HG02588 (cell line): ENCODE measurements around the gene TIMM21.

Source experiments
- ATAC-seq: cut with Tn5 transposase; IDR thresholded peaks from one replicate; pipeline ENCODE4 v1.9.1; 2021; ENCODE audit warnings: mild to moderate bottlenecking, moderate library complexity; ENCODE audit not compliant: unreplicated experiment

TIMM21 gene

GRCh38 chr18:74147779-74148542 is at the start of gene TIMM21, which contains the start of gene FBXO15:
Gene TIMM21 (plus strand): TSS chr18:74148523. CDS start chr18:74148809, 286 bp downstream.
Gene FBXO15 (minus strand): TSS chr18:74147834. CDS start chr18:74147785, 49 bp downstream.
- peak; percentile 89 for ATAC-seq

GRCh38 chr18:74108460-74108859 is 39.9 kb upstream of the TIMM21 start:
- ATAC-seq, result no peak

GRCh38 chr18:74110149-74110548 is 38.2 kb upstream of the TIMM21 start:
- no peak for ATAC-seq

- ATAC-seq, result no peak
Measured at GRCh38 chr18:74110976-74111375, 37.3 kb upstream of the TIMM21 start.

- ATAC-seq, result no peak
Measured at GRCh38 chr18:74113711-74114110, 34.6 kb upstream of the TIMM21 start.

GRCh38 chr18:74114116-74114515 is 34.2 kb upstream of the TIMM21 start:
- no peak for ATAC-seq

- ATAC-seq, result no peak
Measured at GRCh38 chr18:74115046-74115445, 33.3 kb upstream of the TIMM21 start.

- no peak for ATAC-seq
Measured at GRCh38 chr18:74116633-74117554, 31.4 kb upstream of the TIMM21 start.

GRCh38 chr18:74123200-74123599 is 25.1 kb upstream of the TIMM21 start:
- no peak for ATAC-seq

GRCh38 chr18:74124642-74125041 is 23.7 kb upstream of the TIMM21 start:
- no peak for ATAC-seq

- no peak for ATAC-seq
Measured at GRCh38 chr18:74126684-74127655, 21.4 kb upstream of the TIMM21 start.

GRCh38 chr18:74128159-74128558 is 20.2 kb upstream of the TIMM21 start:
- no peak for ATAC-seq

GRCh38 chr18:74131124-74131523 is 17.2 kb upstream of the TIMM21 start:
- ATAC-seq, result no peak

- no peak for ATAC-seq
Measured at GRCh38 chr18:74132201-74132600, 16.1 kb upstream of the TIMM21 start.

GRCh38 chr18:74137920-74138538 is 10.3 kb upstream of the TIMM21 start:
- ATAC-seq, result no peak

- no peak for ATAC-seq
Measured at GRCh38 chr18:74139411-74139810, 8.9 kb upstream of the TIMM21 start.

GRCh38 chr18:74139888-74140287 is 8.4 kb upstream of the TIMM21 start:
- peak; percentile 80 for ATAC-seq

GRCh38 chr18:74140582-74140981 is 7.7 kb upstream of the TIMM21 start:
- no peak for ATAC-seq

- no peak for ATAC-seq
Measured at GRCh38 chr18:74141667-74142066, 6.7 kb upstream of the TIMM21 start.

GRCh38 chr18:74142252-74142651 is 6.1 kb upstream of the TIMM21 start:
- ATAC-seq, result no peak
